ENCODE results near the gene IL34. TPM values are rescaled to one million over a fixed set of nuclear protein-coding genes. Genes with fewer than 3 reads are reported as not detected.

Gene IL34
- total RNA-seq, 1 donor: 1.7 TPM

DNA sequence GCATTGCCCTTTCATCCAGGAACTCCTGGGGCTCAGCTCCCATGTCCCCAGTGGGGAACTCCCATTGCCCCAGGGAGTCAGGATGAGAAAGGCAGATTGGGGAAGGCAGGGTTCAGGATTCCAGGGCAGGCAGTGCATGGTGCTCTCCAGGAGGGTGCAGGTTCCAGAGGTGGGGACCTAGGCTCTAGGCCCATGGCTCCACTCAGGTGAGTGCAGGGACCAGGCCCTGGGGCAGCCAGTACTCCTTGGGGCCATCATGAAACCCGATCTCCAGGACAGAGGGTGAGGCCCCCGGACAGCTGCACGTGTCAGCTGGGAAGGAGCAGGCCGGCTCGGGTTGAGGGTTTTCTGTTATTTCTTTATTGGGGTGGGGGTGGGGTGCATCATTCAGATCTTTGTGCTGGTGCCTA lies 40.7 kb downstream of the IL34 start:
- no peak overlapping the region for H3K4me3 ChIP-seq (ENCODE audit: low read depth, low read length)
- no peak for DNase-seq (ENCODE audit: low read depth)
- no peak for TF ChIP-seq CTCF (IDR thresholded peaks at IDR 0.05; ENCODE audit: insufficient read depth, low read depth, low read length)

DNA sequence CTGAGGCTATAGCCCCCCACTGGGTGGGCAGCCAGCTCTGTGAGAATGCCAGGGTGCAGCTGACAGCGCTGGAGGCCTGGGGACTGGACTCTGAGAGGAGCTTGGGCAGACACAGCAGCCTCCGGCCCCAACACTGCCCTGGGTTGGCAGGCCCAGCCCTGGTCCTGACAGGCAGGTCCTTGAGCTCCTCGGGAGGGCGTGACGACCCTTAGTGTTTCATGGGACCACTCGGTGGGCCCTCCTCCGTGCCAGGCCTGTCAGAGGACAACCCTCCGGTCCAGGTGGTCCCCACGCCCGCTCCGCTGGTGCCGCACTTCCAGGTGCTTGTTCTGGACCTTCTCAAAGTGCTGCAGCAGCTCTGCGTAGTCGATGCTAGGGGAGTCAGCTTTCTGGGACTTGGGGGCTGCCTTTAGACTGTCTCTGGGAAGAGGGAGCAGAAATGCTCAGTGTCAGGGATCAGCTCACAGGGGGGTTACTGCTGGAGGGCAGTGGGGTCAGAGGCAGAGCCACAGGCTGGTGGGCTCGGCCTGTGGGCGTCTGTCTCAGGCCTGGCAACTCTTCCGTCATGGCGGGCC lies 41.4 kb downstream of the IL34 start:
- no peak for DNase-seq (ENCODE audit: low read depth)
- TF ChIP-seq CTCF (IDR thresholded peaks at IDR 0.05; ENCODE audit: insufficient read depth, low read depth, low read length): no peak
- no peak overlapping the region for H3K4me3 ChIP-seq (ENCODE audit: low read depth, low read length)

DNA sequence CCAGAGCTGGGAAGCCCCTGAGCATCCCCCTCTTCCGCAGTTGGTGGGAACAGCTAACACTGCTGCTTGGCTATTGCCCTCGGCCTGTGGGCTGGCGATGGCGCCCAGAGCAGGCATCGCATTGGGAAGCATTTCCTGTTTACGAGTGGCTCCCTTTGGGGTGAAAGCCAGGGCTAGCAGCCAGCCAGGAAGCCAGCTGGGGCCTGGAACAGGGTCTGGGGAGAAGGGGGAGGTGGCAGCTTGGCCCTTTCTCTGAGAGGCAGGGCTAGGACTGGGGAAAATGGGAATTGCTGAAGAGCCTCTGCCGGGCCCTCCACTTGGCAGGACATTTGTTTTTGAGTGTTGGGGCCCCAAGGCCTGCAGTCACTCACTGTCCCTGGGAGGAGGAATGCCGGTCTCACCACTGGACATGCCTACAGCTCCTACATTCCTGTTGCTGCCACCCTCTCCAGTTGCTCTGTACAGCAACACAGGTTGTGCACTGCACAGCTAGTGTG lies 41.9 kb downstream of the IL34 start:
- H3K4me3 ChIP-seq (ENCODE audit: low read depth, low read length): no peak overlapping the region
- peak; percentile 86 for DNase-seq (ENCODE audit: low read depth)
- no peak for TF ChIP-seq CTCF (IDR thresholded peaks at IDR 0.05; ENCODE audit: insufficient read depth, low read depth, low read length)

DNA sequence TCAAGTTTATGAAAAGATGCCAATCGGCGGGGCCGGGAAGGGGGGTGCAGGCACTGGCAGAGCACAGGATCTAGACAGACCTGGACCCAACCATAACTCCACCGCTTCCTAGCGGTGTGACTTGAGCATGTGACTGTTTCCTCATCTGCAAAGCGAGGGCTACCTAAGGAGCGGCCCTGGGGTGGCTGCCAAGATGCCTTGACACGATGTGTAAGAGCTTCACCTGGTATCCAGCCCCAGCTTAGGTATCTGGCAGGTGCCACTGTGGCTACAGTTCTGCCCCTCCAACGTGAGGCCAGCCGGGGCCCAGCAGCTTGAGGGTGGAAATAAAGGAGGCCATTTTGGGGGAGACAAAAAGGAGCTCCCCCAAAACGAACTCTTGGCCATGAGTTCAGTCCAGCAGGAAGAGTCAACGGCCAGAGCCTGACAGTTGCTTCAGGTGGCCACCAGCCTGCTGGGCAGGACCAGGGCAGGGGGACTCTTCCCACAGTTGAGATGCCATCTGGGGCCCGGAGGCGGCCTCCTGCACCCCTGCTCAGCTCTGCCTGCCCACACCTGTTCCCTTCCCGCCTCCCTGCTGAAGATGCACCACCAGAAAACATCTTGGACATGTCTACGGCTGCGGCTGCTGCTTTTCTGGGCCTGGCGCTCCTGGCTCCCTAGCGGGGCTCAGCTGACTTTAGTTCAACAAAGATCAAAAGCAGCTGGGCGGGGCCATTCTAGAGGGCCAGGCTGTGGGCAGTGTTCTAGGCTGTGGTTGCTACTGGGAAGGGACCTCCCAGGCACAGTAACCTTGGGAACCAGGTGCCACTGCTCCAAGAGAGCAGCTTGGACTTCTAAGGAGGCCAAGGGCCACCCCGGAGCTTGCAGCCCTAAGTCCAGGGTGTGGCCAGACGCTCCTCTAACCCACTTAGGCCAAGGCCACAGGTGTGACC lies 42.9 kb downstream of the IL34 start:
- DNase-seq (ENCODE audit: low read depth): no peak
- TF ChIP-seq CTCF (IDR thresholded peaks at IDR 0.05; ENCODE audit: insufficient read depth, low read depth, low read length): no peak
- no peak overlapping the region for H3K4me3 ChIP-seq (ENCODE audit: low read depth, low read length)

- no peak for TF ChIP-seq CTCF (IDR thresholded peaks at IDR 0.05; ENCODE audit: insufficient read depth, low read depth, low read length)
- no peak for DNase-seq (ENCODE audit: low read depth)
- no peak overlapping the region for H3K4me3 ChIP-seq (ENCODE audit: low read depth, low read length)
These were observed 43.9 kb downstream of the IL34 start for GRCh38 chr16:70689970-70690891.

Measured in fibroblast of villous mesenchyme (primary cell).